Cerebellar nuclear complex (tissue), 1 donor: ENCODE results near the gene MTIF3.

Experiments used
- DNase-seq, 2 experiments: peaks; one replicate each; lab custom pipeline; 2025; lab: John Stamatoyannopoulos, UW

MTIF3 gene

DNA sequence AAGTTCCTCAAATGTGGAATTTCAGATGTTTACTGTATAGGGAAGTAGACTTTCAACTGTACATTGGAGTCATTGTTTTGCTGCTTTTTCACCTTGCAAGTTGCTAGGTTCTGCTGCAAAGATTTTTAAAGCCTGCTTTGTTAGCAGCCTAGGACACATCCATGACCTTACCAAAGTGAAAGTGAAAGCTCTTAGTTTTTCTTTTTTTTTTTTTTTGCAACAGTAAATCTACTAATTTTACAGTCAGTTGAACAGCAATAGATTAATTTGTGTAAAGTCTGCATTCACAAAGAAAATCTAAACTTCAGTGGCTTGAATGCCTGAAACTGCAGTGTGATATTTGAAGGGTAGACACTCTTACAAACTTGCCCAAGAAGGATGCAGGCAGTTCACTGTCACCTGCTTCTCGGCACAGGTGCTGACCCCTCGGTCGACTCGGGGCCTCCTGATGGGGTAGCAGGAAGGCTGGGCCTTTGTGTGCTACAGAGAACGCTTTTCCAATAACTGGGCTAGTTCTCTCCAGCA lies 5.0 kb upstream of the MTIF3 start:
- DNase-seq = no peak

DNA sequence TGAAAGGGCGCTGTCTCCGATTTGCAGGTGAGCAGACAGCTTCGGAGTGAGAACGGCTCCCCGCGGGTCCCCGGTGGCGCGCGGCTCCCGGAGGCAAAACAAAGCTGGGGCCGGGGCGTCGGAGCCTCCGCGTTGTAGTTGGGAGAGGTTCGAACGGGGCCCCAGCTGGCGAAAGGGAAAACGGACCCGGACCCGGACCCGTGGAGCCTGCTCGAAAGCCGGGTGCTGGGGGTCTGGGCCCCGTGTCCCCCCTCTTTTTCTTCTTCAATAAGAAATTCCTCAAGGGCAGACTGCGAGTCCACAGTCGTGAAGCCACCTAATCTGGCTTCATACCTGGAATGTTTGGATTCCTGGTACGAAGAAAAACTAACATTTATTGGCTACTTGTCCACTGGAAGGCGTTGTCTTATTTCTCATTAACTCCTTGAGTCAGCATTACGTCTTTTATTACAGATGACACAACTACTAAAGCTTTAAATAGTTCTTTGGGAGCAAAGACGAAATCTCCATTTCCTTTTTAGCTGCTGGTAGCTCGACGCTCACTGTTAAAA lies 632 bp upstream of the MTIF3 start:
- DNase-seq = no peak

DNA sequence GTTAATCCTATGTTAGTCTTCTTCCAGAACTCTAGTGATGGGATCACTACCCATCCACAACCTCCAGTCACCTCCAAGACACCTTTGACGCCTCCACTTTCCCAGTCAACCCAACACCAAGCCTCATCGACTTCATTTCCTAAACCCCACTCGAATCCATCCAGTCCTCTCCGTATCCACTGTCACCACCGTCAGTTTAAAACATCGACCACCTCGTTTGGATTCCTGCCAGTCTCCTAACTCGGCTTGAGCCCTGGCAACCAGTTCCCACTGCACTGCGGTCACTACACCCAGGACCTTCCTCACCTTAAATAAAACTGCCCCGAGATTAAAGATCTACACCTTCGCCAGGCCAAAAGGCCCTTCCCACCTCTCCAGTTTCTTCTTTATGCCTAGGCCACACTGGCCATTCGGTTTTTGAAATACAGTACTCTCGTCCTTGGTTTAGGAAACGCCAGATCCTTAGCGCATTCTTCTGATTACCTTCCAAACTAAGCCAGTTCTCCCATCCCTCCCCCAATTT lies 1.2 kb downstream of the MTIF3 start:
- no peak for DNase-seq

DNA sequence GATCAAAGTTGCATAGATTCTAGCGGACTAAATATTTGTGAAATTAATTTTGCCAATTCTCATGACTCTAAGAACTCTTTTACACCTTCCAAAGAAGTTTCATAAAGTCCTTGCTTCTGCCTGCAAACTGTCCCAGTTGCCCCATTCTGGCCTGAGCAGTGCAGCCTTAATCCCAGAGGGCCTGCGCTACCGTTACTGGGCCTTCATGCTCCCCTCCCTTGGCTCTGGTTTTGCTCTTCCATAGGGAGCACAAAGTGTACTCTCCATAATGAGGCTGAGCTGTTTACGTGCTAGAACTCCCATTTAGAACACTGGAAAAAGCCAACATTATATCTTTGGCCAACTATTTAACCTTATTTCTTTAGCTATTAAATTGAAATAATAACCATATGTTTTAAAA lies 2.1 kb downstream of the MTIF3 start:
- no peak for DNase-seq

DNA sequence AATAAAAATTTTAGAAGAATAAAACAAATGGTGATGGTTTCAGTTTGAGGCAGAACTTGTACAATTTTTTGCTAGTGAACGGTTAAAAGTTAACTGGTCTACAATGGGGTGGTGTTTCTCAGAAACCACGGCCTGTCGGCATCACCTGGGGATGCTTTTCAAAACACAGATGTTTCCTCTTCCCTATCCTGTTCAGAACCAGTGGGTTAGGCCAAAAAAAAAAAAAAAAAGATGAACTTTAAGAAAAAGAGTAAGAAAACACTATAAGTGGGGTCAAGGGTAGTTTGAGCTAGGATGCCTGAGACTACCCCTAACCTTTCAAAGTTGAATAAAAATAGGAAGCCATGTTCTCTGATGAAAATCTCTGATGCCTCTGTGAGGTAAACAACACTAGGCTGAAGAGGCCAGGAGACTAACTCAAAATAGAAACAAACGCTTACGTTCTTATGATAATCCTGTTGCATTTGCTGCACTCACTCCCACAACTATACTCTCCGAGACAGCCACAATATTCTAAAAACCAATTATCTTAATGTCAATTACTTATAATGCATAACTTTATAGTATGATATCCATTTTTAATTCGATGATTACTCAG lies 3.3 kb downstream of the MTIF3 start:
- DNase-seq = no peak

DNA sequence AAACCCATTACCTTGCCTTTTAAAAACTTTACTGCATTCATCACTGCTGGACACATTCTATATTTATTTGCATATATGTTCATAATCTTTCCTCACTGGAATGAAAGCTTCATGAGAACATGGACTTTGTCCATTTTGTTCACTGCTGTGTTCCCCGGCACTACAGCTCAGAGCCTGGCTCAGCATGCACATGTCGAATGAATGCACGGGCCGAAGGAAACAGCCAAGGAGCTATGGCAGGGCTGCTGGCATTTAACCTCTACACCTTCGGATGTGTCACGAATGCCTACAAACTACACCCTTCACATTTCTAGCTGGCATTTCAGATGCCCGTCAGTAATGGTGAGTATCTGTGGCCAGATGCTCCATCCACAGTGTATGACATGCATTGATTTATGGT lies 7.6 kb downstream of the MTIF3 start:
- no peak for DNase-seq

DNA sequence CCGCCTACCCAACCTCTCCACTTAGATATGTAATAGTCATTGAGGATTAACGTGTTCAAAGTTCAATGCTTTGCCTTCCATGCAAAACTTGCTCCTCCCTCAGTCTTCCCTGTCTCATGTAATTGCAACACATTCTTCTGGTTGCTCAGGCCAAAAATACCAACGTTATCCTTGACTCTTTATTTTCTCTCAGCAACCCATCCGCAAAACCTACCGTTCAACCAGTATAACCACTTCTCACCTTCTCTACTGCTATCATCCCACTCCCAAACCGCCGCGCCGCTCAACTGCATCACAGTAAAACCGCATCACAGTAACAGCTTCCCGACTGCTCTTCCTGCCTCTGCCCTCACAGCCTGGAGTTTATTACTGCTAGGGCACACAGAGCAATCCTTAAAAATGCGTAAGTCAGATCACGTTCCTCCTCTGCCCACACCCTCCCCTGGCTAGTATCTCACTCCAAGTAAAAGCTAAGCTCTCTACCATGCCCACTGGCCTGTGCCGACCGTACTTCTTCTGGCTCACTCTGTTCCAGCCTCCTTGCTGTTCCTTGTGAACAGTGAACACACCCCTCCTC lies 8.2 kb downstream of the MTIF3 start:
- no peak for DNase-seq

DNA sequence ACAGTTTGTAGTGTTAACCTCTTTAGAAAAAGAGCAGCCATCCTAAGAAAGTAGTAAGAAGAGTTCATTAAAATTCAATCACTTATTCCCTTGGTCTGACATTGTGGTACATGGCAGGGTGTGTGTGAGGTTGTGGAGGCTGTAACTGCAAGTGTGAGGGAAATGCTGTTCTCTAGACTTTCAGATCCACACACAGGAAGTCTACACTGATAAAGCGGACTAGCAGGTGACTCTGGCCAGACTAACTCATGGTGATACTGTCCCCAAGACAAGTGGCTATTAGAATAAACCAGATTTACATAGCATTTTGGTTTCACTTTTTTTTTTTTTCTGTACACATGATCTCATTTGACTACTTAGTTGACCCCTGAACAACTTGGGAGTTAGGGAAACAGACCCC lies 10.0 kb downstream of the MTIF3 start:
- DNase-seq = no peak

DNA sequence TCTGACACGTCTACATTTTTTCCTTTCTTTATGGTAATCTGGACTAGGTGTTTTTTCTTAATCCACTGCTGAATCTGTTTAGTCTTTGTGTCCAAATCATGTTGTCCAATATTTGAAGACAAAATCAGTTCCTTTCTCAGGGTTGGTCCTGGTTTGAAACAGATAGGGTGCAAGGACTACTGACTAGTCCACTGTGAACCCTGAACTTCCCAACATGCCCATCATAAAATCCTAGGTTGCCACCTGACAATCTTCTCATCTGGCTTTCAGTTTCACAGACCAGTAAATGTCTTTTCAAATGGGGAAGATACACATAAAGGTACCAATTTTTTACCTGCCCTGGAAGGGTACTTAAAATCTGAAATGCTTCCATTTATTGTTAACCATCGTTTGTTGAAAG lies 13.2 kb downstream of the MTIF3 start:
- DNase-seq = no peak

DNA sequence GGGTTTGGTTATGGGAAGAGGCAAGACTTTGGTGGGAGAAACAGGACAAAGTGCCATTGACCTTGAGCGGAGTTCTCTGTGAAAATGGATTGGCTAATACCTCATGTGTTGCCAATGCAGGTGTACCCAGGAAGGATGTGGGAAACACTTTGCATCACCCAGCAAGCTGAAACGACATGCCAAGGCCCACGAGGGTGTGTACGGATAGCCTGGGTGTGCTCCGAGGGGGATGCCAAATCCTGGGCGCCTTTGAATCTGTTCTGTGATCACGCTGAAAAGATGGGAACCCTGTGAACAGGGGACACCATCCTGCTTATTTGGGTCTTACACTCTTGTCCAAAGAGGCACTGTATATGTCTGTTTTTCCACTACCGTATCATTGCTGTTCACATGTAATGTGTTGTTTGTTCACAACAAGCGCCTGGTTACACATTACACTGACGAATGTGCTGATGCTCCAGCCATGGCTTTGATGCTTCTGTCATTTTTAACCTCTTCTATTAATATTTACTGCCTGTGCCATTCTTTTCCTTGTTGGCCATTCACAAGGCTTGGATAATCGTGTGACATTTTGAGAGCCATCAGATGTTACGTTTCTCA lies 17.7 kb downstream of the MTIF3 start:
- no peak for DNase-seq

DNA sequence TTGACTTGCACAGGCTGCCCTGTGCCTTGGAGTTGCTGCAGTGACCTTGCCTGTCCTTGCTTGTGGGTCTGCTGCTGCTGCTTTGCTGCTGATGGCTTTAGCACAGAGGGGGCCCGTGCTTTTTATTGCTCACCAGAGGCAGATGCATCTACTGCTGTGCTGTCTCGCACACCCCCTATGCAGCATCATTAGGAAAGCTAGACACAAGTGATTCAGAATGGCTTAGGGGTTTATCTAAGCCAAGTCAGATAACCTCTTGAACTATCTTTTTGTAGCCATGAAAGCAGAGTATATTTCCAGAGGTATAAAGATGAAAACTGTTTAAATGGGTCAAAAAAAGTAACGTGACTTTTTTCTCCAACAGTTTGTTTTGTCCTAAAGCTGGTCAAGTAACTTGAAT lies 18.2 kb downstream of the MTIF3 start:
- DNase-seq = no peak

DNA sequence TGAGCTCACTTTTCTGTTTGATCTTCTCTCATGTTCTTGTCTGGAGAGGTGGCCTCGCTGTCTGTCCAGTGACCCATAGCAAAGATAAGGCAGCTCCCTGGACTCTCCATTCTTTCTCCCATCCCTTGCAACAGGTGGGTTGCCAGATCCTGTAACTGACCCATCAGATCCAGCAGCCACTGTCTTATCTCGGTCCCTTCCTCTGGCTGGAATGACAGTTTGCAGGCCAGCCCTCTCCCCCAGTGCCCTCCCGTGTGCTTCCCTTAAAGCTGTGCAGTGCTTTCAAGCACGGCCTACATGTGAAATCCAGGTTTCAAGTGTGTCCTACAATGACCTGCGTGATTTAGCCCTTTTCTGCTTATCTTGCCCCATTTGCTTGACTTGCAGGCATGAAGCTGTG lies 22.2 kb downstream of the MTIF3 start:
- DNase-seq = no peak

DNA sequence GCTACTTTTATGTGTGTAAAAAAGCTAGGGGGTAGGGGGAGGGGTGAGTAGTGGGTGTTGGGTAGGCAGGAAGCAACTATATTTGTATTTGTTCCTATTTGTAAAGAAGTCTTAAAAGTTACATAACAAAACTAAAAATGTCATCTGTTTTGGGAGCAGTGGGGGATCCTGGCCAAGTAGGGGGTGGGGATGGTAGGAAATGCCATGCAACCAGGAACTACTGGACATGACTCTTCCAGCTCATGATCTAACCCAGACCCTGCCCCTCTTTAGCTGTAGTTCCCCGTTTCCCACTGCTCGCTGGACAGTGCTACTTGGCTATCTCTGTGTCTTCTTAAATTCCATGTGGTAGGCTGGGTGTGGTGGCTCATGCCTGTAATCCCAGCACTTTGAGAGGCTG lies 22.7 kb downstream of the MTIF3 start:
- no peak for DNase-seq

DNA sequence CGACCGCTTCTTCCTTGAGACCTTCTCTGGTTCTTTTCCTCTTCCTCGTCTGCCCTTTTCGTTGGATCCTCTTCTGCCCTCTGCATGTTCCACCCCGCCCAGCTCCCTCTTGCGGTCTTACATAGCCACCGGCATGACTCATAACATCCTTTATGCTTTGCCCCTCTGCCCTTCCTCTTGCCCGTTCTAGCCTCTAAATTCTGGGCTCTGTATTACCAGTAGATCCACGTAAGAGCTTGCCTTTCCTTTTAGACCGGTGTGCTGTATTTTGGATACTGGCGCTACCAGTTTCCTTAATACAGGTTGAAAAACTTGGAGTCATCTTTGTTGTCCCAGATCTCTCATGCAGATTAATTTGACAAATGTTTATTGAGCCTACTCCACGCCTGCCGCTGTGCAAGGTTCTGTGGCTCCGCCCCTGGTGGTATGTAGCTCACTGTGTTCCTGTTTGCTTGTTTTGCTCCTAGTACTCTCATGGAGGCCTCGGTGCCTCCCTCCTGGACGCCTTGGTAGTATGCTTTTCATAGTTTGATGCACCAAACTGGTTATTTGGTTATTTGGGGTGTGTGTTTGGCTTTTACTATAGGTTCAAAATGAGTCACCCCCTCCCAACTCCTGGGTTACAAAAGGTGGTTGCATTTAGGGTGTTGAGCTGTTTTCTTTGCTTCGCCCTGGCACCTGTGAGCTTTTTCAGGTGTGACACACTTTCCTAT lies 24.3 kb downstream of the MTIF3 start:
- DNase-seq = peak in 1 of 2 experiments; percentile 46

DNA sequence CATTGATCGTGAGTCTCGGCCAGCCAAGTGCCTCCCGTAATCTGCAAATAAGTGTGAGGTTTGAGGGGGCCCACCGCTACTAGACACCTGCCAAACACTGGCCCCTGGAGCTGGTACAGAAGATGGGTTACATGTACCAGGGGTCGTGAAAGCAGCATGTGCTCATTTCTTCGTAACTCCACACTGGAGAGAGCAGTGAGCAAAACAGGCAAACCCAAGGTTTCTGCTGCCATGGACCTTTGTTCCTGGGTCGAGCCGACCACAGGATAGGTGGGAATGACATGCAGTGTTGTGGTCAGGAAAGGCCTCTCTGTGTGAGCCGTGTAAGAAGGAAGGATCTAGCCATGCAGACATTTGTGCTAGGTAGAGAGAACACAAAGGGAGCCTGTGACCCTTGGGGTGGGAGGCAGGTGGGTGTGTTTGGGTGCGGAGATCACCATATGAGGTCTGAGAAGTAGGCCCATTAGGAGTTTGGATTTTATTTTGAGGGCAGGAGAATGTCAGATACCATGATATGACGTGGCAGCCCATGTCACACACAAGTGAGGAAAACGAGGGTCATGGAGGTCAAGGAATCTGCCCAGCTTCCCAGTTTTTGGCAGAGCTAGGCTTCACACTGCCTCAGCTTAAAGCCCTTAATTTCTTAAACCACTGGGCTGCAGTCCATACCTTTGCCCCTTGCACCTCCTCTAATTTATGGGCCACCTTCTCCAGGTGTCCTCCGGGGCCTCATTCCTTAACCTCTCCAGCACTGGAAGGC lies 25.0 kb downstream of the MTIF3 start:
- DNase-seq = no peak

DNA sequence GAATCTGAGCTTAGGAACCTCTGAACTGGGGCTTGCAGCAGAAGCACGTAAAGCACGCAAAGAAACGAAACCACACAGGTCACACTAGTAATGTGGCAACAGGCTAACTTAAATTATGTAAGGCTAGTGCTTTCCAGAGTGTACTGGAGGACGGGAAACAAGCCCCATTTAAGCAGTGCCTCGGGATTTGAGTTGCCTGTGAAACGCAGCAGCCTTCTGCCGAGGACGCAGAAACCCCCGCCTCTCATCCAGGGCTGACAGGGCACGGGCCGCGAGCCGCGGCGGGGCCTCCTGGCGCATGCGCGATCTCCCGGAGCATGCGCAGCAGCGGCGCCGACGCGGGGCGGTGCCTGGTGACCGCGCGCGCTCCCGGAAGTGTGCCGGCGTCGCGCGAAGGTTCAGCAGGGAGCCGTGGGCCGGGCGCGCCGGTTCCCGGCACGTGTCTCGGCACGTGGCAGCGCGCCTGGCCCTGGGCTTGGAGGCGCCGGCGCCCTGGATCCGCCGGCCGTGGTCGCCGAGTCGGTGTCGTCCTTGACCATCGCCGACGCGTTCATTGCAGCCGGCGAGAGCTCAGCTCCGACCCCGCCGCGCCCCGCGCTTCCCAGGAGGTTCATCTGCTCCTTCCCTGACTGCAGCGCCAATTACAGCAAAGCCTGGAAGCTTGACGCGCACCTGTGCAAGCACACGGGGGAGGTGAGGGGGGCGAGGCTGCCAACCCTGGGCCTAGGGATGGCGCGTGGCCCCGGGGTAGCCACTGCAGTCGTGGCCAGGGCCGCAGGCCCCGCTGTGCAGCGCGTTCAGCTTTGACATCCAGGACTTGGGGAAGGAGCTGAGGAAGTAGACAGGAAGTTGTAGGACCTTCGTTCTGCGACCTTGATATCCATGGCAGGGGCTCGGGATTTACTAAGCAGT lies 25.9 kb downstream of the MTIF3 start, which contains the start of gene GTF3A:
GTF3A (plus strand) TSS at position 374 of the 912 bp plus-strand sequence.
- peak; percentile 5 to 31 for DNase-seq

DNA sequence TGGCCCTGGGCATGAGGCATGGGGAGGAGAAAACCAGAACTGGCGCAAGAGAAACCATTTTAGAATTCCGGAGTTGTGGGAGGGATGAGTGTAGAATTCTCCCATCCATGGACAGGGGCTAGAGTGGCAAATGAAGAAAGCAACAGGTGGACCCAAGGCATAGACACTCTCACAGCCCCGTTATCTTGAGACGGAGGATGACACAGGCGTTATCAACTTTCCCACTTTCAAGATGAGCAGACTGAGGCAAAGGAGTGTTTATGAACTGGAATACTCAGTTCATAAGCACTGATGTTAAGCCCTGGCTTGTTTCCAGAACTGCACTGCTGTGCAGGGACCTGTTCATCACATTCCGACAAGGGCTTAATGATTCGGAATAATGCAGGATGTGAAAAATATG lies 27.0 kb downstream of the MTIF3 start:
- no peak for DNase-seq

DNA sequence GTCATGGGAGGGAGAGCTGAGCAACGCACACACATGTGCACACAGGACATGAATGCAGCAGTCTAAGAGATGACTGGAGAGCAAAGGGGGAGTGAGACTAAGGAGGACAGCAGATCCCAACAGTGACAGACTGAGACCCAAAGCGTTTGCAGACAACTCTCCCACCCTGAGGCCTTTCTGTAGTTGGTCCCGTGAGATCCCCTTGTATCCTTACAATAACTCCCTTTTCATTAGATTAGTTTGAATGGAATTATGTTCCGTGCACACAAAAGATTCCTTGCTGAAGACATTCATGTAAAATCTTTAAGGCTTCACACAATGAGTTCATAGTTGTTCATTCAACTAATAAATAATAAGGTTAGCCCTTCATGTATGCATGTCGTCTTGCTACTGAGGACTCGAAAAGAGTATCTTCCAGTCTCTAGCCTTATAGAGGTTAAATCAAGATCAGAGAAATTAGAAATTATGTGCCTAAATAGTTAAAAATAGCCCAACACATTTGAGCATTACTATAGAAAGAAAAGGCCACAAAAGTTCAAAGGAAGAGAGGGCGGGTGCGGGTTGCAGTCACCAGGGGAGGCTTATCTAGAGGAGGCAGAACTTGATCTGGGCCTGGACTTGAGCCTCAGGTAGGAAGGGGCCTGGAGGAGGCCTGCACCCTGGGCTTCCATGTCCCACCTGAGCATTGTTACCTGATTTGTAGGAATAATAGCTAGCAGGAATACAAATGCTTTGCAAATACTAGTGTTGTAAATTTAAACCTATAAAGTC lies 29.1 kb downstream of the MTIF3 start:
- no peak for DNase-seq

DNA sequence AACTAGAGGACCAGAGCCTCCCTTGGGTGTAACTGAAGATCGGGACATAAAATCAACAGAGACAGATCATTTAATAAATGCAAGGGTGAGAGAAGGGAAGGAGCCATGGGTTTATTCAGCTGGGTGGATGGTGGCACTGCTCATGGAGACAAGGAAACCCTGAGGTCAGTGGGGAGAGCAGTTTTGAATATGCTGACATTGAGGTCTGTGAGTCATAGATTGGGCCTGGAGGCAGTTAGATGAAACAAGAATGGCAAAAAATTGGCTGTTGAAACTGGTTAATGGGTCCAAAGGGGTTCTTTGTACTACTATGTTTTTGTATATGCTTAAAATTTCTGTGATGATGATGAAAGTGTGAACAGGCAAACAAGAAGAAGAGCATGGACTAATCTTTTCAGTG lies 31.0 kb downstream of the MTIF3 start:
- no peak for DNase-seq

DNA sequence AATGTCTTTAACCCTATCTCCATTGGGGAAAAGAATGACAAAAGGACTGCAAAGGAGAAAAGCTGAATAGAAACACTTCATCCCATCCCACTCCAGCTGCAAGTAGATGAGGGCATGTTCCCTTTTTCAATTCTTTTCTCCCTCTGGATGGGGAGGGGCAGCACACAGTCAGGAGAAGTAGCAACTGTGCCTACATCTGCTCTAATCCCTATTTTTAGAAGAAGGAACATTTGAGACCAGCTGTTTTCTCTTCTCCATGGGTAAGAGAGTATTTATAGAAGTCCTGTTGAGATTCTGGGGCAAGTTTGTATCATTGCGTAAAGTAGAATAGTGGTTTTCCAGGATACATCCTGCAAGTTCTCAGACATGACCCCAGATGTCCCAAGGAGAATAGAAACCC lies 35.2 kb downstream of the MTIF3 start:
- DNase-seq = no peak
